Stimulated activated CD8-positive, alpha-beta memory T cell treated with anti-CD3 and anti-CD28 coated beads, Interleukin-7, amount 100 ng/mL, for 24 hours (primary cell): ENCODE results near the gene FOXP3.

Experiments used
- DNase-seq: peaks from one replicate; pipeline ENCODE4 v3.0.0-alpha.2; 2020; ENCODE audit warnings: low read depth

FOXP3 gene

GRCh38 chrX:49214996-49215526 lies 49.4 kb downstream of the FOXP3 start:
- DNase-seq, result no peak

DNA sequence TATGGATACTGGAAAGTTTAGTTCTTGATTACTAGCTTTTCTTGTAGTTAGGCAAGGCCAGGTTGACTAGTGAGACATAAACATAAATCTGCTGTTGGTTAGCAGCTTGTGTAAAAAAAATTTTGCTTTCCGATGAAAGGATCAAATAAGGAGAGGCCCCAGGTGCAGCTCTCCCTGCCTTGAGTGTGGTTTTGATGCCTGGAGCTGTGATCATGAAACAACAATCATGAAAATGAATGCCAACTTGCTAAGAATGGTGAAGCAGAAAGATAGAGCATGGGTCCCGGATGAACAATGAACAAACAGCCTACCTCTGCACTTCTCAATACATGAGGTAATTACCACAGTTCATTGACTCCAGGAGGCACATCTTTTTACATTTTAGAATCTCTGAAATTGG lies 50.1 kb downstream of the FOXP3 start:
- no peak for DNase-seq

DNA sequence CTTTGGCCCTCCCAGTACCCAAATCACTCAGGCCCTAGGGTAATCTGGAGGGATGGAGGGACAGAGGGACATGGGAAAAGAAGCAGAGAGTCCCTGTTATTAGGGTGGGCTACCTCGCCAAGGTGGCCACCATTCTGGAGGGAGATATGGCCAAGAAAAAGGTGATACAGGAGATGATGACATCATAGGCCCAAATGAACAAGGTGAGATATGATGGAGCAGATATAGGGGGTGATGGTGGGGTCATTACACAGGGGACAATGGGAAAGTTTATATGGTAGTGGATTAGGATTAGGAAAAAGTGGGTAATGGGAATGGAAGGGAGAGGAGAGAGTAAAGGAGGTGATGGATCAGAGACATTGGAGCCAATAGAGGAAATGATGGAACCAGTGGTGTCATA lies 51.6 kb downstream of the FOXP3 start:
- no peak for DNase-seq

DNA sequence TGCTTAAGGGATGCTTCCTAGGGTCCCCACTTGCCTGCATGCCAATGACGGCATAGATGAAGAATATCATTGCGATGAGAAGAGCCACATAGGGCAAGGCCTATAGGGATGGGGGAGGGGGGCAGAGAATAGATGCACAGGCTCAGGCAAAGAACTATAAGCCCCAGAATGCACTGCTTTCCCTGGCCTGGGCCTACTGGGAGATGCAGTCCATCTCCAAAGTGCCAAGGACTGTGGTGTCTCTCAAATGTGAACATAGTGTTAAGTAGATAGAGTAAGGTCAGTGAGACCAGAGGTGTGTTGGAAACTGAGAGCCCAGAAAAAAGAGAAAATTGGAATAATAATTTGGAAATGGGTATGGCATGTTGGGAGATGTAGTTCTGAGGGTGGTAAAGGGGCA lies 52.3 kb downstream of the FOXP3 start:
- no peak for DNase-seq

DNA sequence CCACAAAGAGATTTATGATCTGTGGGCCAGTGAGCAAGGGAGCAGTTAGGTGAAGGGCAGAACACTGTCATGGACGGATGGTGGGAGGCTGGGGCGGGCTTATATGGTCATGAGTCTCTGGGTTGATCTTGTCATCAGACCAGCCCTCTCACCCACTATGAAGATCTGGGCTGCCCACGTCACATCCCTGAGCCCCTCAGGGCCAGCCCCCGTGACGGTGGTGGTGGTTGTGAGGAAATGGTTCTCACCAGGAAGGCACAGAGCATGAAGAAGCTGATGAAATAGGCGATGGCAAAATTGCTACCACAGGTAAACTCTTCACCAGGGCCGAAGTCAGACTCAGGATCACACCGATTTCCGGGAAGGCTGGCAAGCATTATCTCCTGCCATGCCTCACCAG lies 53.4 kb downstream of the FOXP3 start:
- DNase-seq, result no peak

GRCh38 chrX:49210406-49210805 lies 54.1 kb downstream of the FOXP3 start:
- DNase-seq, result no peak

DNA sequence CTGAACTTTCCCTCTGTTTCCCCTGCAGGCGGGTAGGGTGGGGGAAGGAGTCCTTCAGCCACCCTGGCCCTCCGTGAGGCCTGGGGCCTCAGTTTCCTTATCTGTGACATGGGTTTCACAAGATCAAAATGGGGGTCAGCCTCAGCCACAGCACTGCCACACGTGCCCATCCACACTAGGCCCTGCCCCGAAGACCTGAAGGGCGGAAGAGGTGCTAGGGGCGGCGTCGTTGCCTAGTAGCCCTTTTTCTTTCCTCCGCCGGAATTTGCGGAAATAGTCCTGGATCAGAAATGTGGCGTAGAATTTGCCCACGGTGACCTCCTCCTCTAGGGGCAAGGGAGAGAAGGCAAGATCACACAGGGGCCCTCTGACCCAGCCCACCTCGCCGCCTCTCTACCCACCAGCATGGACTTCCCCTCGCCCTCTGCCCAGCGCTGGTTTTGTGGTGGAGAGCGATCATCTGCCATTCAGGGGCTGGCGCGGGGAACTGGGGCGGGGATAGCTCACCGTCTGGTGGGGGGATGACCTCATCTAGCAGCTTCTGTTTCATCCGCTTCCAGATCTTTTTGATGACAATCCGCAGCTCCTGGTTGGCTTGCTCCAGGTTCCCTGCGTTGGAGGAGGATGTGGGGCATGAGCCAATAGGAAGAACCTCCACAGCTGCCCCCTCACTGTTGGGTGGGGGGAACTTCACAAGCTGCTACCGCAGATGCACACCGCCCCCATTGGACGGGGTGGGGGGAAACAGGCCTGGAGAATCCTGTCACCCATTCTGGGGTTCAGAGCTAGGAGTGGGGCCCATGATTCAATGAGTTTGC lies 54.9 kb downstream of the FOXP3 start:
- no peak for DNase-seq

- DNase-seq, result no peak
These were observed 56.1 kb downstream of the FOXP3 start for GRCh38 chrX:49208399-49208798.

GRCh38 chrX:49206543-49206942 lies 58.0 kb downstream of the FOXP3 start:
- no peak for DNase-seq

- DNase-seq, result no peak
These were observed 59.1 kb downstream of the FOXP3 start for GRCh38 chrX:49205443-49205842.

- DNase-seq, result no peak
These were observed 59.8 kb downstream of the FOXP3 start for GRCh38 chrX:49204709-49205108.

GRCh38 chrX:49204017-49204416 lies 60.5 kb downstream of the FOXP3 start:
- no peak for DNase-seq

DNA sequence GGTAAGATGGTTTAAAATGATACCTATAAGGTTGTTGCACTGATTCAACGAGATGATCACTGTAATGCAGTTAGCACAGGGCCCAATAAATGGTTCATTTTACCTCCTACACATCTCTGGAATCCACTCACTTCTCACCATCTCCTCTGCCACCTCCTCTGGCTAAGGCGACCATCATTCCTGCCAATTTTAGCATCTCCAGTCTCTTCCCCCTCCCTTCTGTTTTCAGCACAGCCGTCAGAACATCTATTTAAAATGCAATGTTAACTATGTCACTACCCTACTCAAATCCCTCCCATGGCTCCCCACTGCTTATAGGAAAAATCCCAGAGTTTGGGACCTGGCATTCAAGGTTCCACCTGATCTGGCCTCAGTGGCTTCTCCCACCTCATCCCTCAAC lies 61.0 kb downstream of the FOXP3 start:
- DNase-seq, result no peak

- DNase-seq, result no peak
These were observed 62.5 kb downstream of the FOXP3 start for GRCh38 chrX:49202022-49202421.
